Measurements from ENCODE around the gene CSGALNACT2.

Gene CSGALNACT2

GRCh38 chr10:43114088-43114742, 24.0 kb upstream of the CSGALNACT2 start:
- Histone ChIP-seq H3K9me3 (ENCODE audit: control insufficient read depth, insufficient read depth, low read length) (no peaks in the 10 kb centered on the region), H3K9ac (ENCODE audit: low read depth, low read length) (no peak overlapping the region), H3K36me3 (ENCODE audit: control insufficient read depth, insufficient read depth, low read length) (no peaks in the 10 kb centered on the region), H3K27me3 (ENCODE audit: control insufficient read depth, insufficient read depth, low read length) (no peaks in the 10 kb centered on the region), H3K4me1 (ENCODE audit: control insufficient read depth, insufficient read depth, low read length) (no peaks in the 10 kb centered on the region), H3K4me3 (ENCODE audit: low read depth, low read length) (no peak overlapping the region)

GRCh38 chr10:43114743-43115611, 23.3 kb upstream of the CSGALNACT2 start:
- H3K4me3 ChIP-seq (ENCODE audit: low read depth, low read length): no peak overlapping the region
- no peaks in the 10 kb centered on the region for H3K9me3 ChIP-seq (ENCODE audit: control insufficient read depth, insufficient read depth, low read length)
- H3K4me1 ChIP-seq (ENCODE audit: control insufficient read depth, insufficient read depth, low read length): no peaks in the 10 kb centered on the region
- no peak overlapping the region for H3K9ac ChIP-seq (ENCODE audit: low read depth, low read length)
- no peaks in the 10 kb centered on the region for H3K36me3 ChIP-seq (ENCODE audit: control insufficient read depth, insufficient read depth, low read length)
- H3K27me3 ChIP-seq (ENCODE audit: control insufficient read depth, insufficient read depth, low read length): no peaks in the 10 kb centered on the region

- H3K36me3 ChIP-seq (ENCODE audit: control insufficient read depth, insufficient read depth, low read length): no peaks in the 10 kb centered on the region
- H3K27me3 ChIP-seq (ENCODE audit: control insufficient read depth, insufficient read depth, low read length): no peaks in the 10 kb centered on the region
These were observed 22.2 kb upstream of the CSGALNACT2 start for GRCh38 chr10:43115881-43116595.

GRCh38 chr10:43116596-43116995, 21.6 kb upstream of the CSGALNACT2 start:
- no peaks in the 10 kb centered on the region for H3K9me3 ChIP-seq (ENCODE audit: control insufficient read depth, insufficient read depth, low read length)
- no peaks in the 10 kb centered on the region for H3K27me3 ChIP-seq (ENCODE audit: control insufficient read depth, insufficient read depth, low read length)
- no peak overlapping the region for H3K9ac ChIP-seq (ENCODE audit: low read depth, low read length)
- H3K4me1 ChIP-seq (ENCODE audit: control insufficient read depth, insufficient read depth, low read length): no peaks in the 10 kb centered on the region
- H3K4me3 ChIP-seq (ENCODE audit: low read depth, low read length): no peak overlapping the region
- H3K36me3 ChIP-seq (ENCODE audit: control insufficient read depth, insufficient read depth, low read length): no peaks in the 10 kb centered on the region

More at GRCh38 chr10:43115881-43116595, 22.2 kb upstream of the CSGALNACT2 start:
- no peak overlapping the region for H3K9ac ChIP-seq (ENCODE audit: low read depth, low read length)
- no peaks in the 10 kb centered on the region for H3K4me1 ChIP-seq (ENCODE audit: control insufficient read depth, insufficient read depth, low read length)
- H3K9me3 ChIP-seq (ENCODE audit: control insufficient read depth, insufficient read depth, low read length): no peaks in the 10 kb centered on the region
- no peak overlapping the region for H3K4me3 ChIP-seq (ENCODE audit: low read depth, low read length)

- no peaks in the 10 kb centered on the region for H3K36me3 ChIP-seq (ENCODE audit: control insufficient read depth, insufficient read depth, low read length)
- no peak overlapping the region for H3K4me3 ChIP-seq (ENCODE audit: low read depth, low read length)
- H3K27me3 ChIP-seq (ENCODE audit: control insufficient read depth, insufficient read depth, low read length): no peaks in the 10 kb centered on the region
These were observed 21.0 kb upstream of the CSGALNACT2 start for GRCh38 chr10:43117031-43117776.

GRCh38 chr10:43117777-43118583, 20.3 kb upstream of the CSGALNACT2 start:
- H3K36me3 ChIP-seq (ENCODE audit: control insufficient read depth, insufficient read depth, low read length): no peaks in the 10 kb centered on the region
- no peaks in the 10 kb centered on the region for H3K9me3 ChIP-seq (ENCODE audit: control insufficient read depth, insufficient read depth, low read length)
- no peak overlapping the region for H3K9ac ChIP-seq (ENCODE audit: low read depth, low read length)
- no peak overlapping the region for H3K4me3 ChIP-seq (ENCODE audit: low read depth, low read length)
- H3K27me3 ChIP-seq (ENCODE audit: control insufficient read depth, insufficient read depth, low read length): no peaks in the 10 kb centered on the region
- H3K4me1 ChIP-seq (ENCODE audit: control insufficient read depth, insufficient read depth, low read length): no peaks in the 10 kb centered on the region

More at GRCh38 chr10:43117031-43117776, 21.0 kb upstream of the CSGALNACT2 start:
- Histone ChIP-seq H3K9ac (ENCODE audit: low read depth, low read length) (no peak overlapping the region), H3K9me3 (ENCODE audit: control insufficient read depth, insufficient read depth, low read length) (no peaks in the 10 kb centered on the region), H3K4me1 (ENCODE audit: control insufficient read depth, insufficient read depth, low read length) (no peaks in the 10 kb centered on the region)

GRCh38 chr10:43118631-43119415, 19.4 kb upstream of the CSGALNACT2 start:
- H3K27me3 ChIP-seq (ENCODE audit: control insufficient read depth, insufficient read depth, low read length): no peaks in the 10 kb centered on the region
- no peak overlapping the region for H3K9ac ChIP-seq (ENCODE audit: low read depth, low read length)
- H3K9me3 ChIP-seq (ENCODE audit: control insufficient read depth, insufficient read depth, low read length): no peaks in the 10 kb centered on the region
- H3K36me3 ChIP-seq (ENCODE audit: control insufficient read depth, insufficient read depth, low read length): no peaks in the 10 kb centered on the region
- H3K4me3 ChIP-seq (ENCODE audit: low read depth, low read length): no peak overlapping the region
- H3K4me1 ChIP-seq (ENCODE audit: control insufficient read depth, insufficient read depth, low read length): no peaks in the 10 kb centered on the region

- Histone ChIP-seq H3K4me1 (ENCODE audit: control insufficient read depth, insufficient read depth, low read length) (no peaks in the 10 kb centered on the region), H3K9me3 (ENCODE audit: control insufficient read depth, insufficient read depth, low read length) (no peaks in the 10 kb centered on the region), H3K9ac (ENCODE audit: low read depth, low read length) (no peak overlapping the region), H3K36me3 (ENCODE audit: control insufficient read depth, insufficient read depth, low read length) (no peaks in the 10 kb centered on the region), H3K27me3 (ENCODE audit: control insufficient read depth, insufficient read depth, low read length) (no peaks in the 10 kb centered on the region), H3K4me3 (ENCODE audit: low read depth, low read length) (no peak overlapping the region)
These were observed 18.7 kb upstream of the CSGALNACT2 start for GRCh38 chr10:43119416-43120115.

GRCh38 chr10:43120116-43120928, 17.9 kb upstream of the CSGALNACT2 start:
- H3K4me1 ChIP-seq (ENCODE audit: control insufficient read depth, insufficient read depth, low read length): no peaks in the 10 kb centered on the region
- H3K36me3 ChIP-seq (ENCODE audit: control insufficient read depth, insufficient read depth, low read length): no peaks in the 10 kb centered on the region
- no peaks in the 10 kb centered on the region for H3K27me3 ChIP-seq (ENCODE audit: control insufficient read depth, insufficient read depth, low read length)
- H3K9ac ChIP-seq (ENCODE audit: low read depth, low read length): no peak overlapping the region
- H3K4me3 ChIP-seq (ENCODE audit: low read depth, low read length): no peak overlapping the region
- no peaks in the 10 kb centered on the region for H3K9me3 ChIP-seq (ENCODE audit: control insufficient read depth, insufficient read depth, low read length)
